GM23338 (cell line): ENCODE measurements around the gene CRACDL. TPM values are rescaled to one million over a fixed set of nuclear protein-coding genes. Genes with fewer than 3 reads are reported as not detected.

Experiments used
- ATAC-seq: fragments of 200-7000 bp; cut with Tn5 transposase; 3 replicates; pipeline ENCODE4 v1.9.1; 2020
- DNase-seq: peaks from one replicate; pipeline ENCODE4 v3.0.0-alpha.2; 2015; ENCODE audit warnings: low spot score
- H2AFZ ChIP-seq: fragments of 200-600 bp; sonication (generic); 2 replicates; pipeline ENCODE4 v1.8.0; 2016; ENCODE audit warnings: antibody characterized with exemption, mild to moderate bottlenecking, moderate library complexity
- H3F3A ChIP-seq: fragments of 200-600 bp; sonication (generic); replicated peaks from 2 replicates; pipeline ENCODE4 v1.8.0; 2017; ENCODE audit warnings: antibody characterized with exemption, mixed run types, low read depth
- H3K27ac ChIP-seq: fragments of 200-600 bp; sonication (generic); 2 replicates; pipeline ENCODE4 v1.6.1; 2016; ENCODE audit warnings: low read depth
- H3K27me3 ChIP-seq: fragments of 200-600 bp; sonication (generic); 2 replicates; pipeline ENCODE4 v1.8.0; 2016; ENCODE audit warnings: mild to moderate bottlenecking, mixed run types, moderate library complexity; ENCODE audit not compliant: insufficient read depth
- H3K36me3 ChIP-seq: fragments of 200-600 bp; sonication (generic); 2 replicates; pipeline ENCODE4 v1.8.0; 2016; ENCODE audit warnings: mild to moderate bottlenecking; ENCODE audit not compliant: insufficient read depth
- H3K4me1 ChIP-seq: fragments of 200-600 bp; sonication (generic); 2 replicates; pipeline ENCODE4 v1.8.0; 2016; ENCODE audit warnings: mild to moderate bottlenecking, moderate library complexity; ENCODE audit not compliant: insufficient read depth
- H3K4me2 ChIP-seq: fragments of 200-600 bp; sonication (generic); 2 replicates; pipeline ENCODE4 v1.7.1; 2017; ENCODE audit warnings: mixed run types
- H3K4me3 ChIP-seq: fragments of 200-600 bp; sonication (generic); 2 replicates; pipeline ENCODE4 v1.6.1; 2016; ENCODE audit warnings: mixed run types
- H3K79me2 ChIP-seq: fragments of 200-600 bp; sonication (generic); replicated peaks from 2 replicates; pipeline ENCODE4 v1.8.0; 2017; ENCODE audit warnings: mild to moderate bottlenecking; ENCODE audit not compliant: insufficient read depth
- H3K9me2 ChIP-seq: fragments of 200-600 bp; sonication (generic); 2 replicates; pipeline ENCODE4 v1.8.0; 2017; ENCODE audit not compliant: insufficient read depth
- H4K20me1 ChIP-seq: fragments of 200-600 bp; sonication (generic); replicated peaks from 2 replicates; pipeline ENCODE4 v1.8.0; 2017; ENCODE audit warnings: mild to moderate bottlenecking; ENCODE audit not compliant: insufficient read depth
- H3K27ac Mint-ChIP-seq: 2 replicates; pipeline ENCODE4 v1.8.0; 2020; ENCODE audit warnings: inconsistent platforms, mild to moderate bottlenecking, moderate library complexity, mixed read lengths
- H3K27me3 Mint-ChIP-seq: 3 replicates; pipeline ENCODE4 v1.8.0; 2022; ENCODE audit warnings: low read depth, mild to moderate bottlenecking, moderate library complexity, mixed read lengths, inconsistent platforms; ENCODE audit not compliant: insufficient read depth, poor library complexity
- H3K36me3 Mint-ChIP-seq: 3 replicates; pipeline ENCODE4 v1.8.0; 2021; ENCODE audit warnings: low read depth, mild to moderate bottlenecking, inconsistent platforms, moderate library complexity, mixed read lengths
- H3K4me1 Mint-ChIP-seq: 3 replicates; pipeline ENCODE4 v1.8.0; 2020; ENCODE audit warnings: mild to moderate bottlenecking, inconsistent platforms, mixed read lengths
- H3K4me3 Mint-ChIP-seq: 3 replicates; pipeline ENCODE4 v1.8.0; 2021; ENCODE audit warnings: moderate library complexity, mild to moderate bottlenecking, inconsistent platforms, mixed read lengths
- H3K9me3 Mint-ChIP-seq: 3 replicates; pipeline ENCODE4 v1.8.0; 2020; ENCODE audit warnings: moderate library complexity, mild to moderate bottlenecking, inconsistent platforms, mixed read lengths
- CREB1 ChIP-seq: fragments of 250-450 bp; sonication (Bioruptor Pico); IDR thresholded peaks from 2 replicates; pipeline ENCODE4 v1.5.0; 2020; ENCODE audit warnings: low read depth, mild to moderate bottlenecking, moderate library complexity
- CTCF ChIP-seq, 2 experiments: fragments of 200-600 bp in 1 of 2; sonication (generic) in 1 of 2; conservative IDR thresholded peaks; 2 replicates each; pipeline versions ENCODE4 v1.5.1 to v1.6.1; 2016 to 2017; ENCODE audit warnings: antibody characterized with exemption in 2 of 2, low read depth in 2 of 2, mild to moderate bottlenecking in 2 of 2, moderate library complexity in 1 of 2
- EZH2 ChIP-seq: fragments of 200-600 bp; sonication (generic); IDR thresholded peaks from one replicate; pipeline ENCODE4 v1.8.0; 2017; ENCODE audit warnings: antibody characterized with exemption, mild to moderate bottlenecking, low read depth; ENCODE audit not compliant: unreplicated experiment
- EZH2phosphoT487 ChIP-seq: fragments of 200-600 bp; sonication (generic); IDR thresholded peaks from one replicate; pipeline ENCODE4 v1.8.1; 2018; ENCODE audit warnings: antibody characterized with exemption; ENCODE audit not compliant: unreplicated experiment
- JUNB ChIP-seq: IDR thresholded peaks from one replicate; pipeline ENCODE4 v1.6.1; 2016; ENCODE audit warnings: antibody characterized with exemption; ENCODE audit not compliant: unreplicated experiment
- NANOG ChIP-seq: IDR thresholded peaks from 2 replicates; pipeline ENCODE4 v1.6.1; 2016; ENCODE audit warnings: antibody characterized with exemption, borderline replicate concordance
- POLR2AphosphoS5 ChIP-seq: IDR thresholded peaks from 2 replicates; pipeline ENCODE4 v1.6.1; 2016; ENCODE audit warnings: antibody characterized with exemption, low read depth
- STAT1 ChIP-seq: IDR thresholded peaks from one replicate; pipeline ENCODE4 v1.6.1; 2016; ENCODE audit warnings: antibody characterized with exemption; ENCODE audit not compliant: unreplicated experiment
- ZNF114 ChIP-seq: fragments of 250-450 bp; sonication (Bioruptor Pico); IDR thresholded peaks from 2 replicates; pipeline ENCODE4 v1.5.0; 2020; ENCODE audit warnings: mild to moderate bottlenecking, moderate library complexity
- ZNF331 ChIP-seq: fragments of 250-450 bp; sonication (Bioruptor Pico); IDR thresholded peaks from 2 replicates; pipeline ENCODE4 v1.5.0; 2020; ENCODE audit warnings: low read depth, mild to moderate bottlenecking, moderate library complexity
- ZNF462 ChIP-seq: fragments of 250-450 bp; sonication (Bioruptor Pico); IDR thresholded peaks from 2 replicates; pipeline ENCODE4 v1.5.0; 2020; ENCODE audit warnings: mild to moderate bottlenecking, moderate library complexity
- polyA plus RNA-seq: library from polyadenylated mRNA; unstranded; fragments of >200 nt; fragmentation: Nextera tagmentation; extraction: Ambion mirVana; gene quantifications from 2 replicates; pipeline ENCODE4 v1.2.1, GENCODE V29; 2016
- total RNA-seq: library from RNA; depleted of rRNA; stranded (reverse); fragments of >200 nt; shearing (Covaris generic); gene quantifications from 2 replicates; pipeline ENCODE4 v1.2.3, GENCODE V29; 2014
- TF ChIP-seq, protein P1 (sequence below): IDR thresholded peaks from 2 replicates; pipeline ENCODE4 v1.6.1; 2016; ENCODE audit warnings: antibody characterized with exemption
- TF ChIP-seq, protein P2 (sequence below): IDR thresholded peaks from one replicate; pipeline ENCODE4 v1.6.1; 2018; ENCODE audit warnings: antibody characterized with exemption; ENCODE audit not compliant: unreplicated experiment

CRACDL gene
- total and polyA plus RNA-seq, 2 experiments from 2014 or later: 0.14 to 0.16 TPM

DNA sequence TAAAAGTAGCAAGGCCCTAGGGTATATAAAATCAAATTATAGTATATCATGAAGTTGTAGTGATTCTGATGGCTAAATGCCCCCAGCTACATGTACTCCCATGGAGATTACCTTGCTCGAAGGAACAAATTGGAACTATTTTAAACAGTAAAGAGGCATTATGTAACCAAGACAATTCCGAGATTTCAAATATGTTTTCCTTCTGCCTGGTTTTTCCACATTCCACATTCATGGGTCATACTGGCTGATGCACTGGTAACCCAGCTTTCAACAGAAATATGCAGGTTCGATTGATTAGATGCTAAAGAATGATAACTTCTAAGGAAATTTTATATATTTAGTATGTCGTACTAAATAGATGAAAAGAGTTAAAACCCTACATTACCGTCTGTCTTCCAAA, 142.8 kb downstream of the CRACDL start:
- no peaks in the 10 kb centered on the region for H3K4me1 Mint-ChIP-seq
- H3K36me3 ChIP-seq: no peaks in the 10 kb centered on the region
- H3K27ac Mint-ChIP-seq: no peak overlapping the region
- H3K27ac ChIP-seq: no peak overlapping the region
- H3F3A ChIP-seq: no peaks in the 10 kb centered on the region
- no peak overlapping the region for H3K4me2 ChIP-seq
- no peaks in the 10 kb centered on the region for H3K36me3 Mint-ChIP-seq
- TF ChIP-seq NANOG (no peak), STAT1 (no peak), ZNF114 (no peak), EZH2 (no peak), CTCF (conservative IDR thresholded peaks at IDR 0.05; ENCODE audit: low read depth in 2 of 2) (no peak), CREB1 (CRISPR knock-in tag) (no peak), JUNB (no peak), POLR2AphosphoS5 (no peak), EZH2phosphoT487 (no peak), ZNF462 (CRISPR knock-in tag) (no peak), ZNF331 (CRISPR knock-in tag) (no peak)
- TF ChIP-seq, protein P1, sequence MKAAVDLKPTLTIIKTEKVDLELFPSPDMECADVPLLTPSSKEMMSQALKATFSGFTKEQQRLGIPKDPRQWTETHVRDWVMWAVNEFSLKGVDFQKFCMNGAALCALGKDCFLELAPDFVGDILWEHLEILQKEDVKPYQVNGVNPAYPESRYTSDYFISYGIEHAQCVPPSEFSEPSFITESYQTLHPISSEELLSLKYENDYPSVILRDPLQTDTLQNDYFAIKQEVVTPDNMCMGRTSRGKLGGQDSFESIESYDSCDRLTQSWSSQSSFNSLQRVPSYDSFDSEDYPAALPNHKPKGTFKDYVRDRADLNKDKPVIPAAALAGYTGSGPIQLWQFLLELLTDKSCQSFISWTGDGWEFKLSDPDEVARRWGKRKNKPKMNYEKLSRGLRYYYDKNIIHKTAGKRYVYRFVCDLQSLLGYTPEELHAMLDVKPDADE: no peak
- TF ChIP-seq, protein P2, sequence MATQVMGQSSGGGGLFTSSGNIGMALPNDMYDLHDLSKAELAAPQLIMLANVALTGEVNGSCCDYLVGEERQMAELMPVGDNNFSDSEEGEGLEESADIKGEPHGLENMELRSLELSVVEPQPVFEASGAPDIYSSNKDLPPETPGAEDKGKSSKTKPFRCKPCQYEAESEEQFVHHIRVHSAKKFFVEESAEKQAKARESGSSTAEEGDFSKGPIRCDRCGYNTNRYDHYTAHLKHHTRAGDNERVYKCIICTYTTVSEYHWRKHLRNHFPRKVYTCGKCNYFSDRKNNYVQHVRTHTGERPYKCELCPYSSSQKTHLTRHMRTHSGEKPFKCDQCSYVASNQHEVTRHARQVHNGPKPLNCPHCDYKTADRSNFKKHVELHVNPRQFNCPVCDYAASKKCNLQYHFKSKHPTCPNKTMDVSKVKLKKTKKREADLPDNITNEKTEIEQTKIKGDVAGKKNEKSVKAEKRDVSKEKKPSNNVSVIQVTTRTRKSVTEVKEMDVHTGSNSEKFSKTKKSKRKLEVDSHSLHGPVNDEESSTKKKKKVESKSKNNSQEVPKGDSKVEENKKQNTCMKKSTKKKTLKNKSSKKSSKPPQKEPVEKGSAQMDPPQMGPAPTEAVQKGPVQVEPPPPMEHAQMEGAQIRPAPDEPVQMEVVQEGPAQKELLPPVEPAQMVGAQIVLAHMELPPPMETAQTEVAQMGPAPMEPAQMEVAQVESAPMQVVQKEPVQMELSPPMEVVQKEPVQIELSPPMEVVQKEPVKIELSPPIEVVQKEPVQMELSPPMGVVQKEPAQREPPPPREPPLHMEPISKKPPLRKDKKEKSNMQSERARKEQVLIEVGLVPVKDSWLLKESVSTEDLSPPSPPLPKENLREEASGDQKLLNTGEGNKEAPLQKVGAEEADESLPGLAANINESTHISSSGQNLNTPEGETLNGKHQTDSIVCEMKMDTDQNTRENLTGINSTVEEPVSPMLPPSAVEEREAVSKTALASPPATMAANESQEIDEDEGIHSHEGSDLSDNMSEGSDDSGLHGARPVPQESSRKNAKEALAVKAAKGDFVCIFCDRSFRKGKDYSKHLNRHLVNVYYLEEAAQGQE: no peak
- H2AFZ ChIP-seq: no peak overlapping the region
- no peak for DNase-seq
- no peaks in the 10 kb centered on the region for H3K4me1 ChIP-seq
- no peak for ATAC-seq
- H3K4me3 ChIP-seq: no peak overlapping the region
- no peaks in the 10 kb centered on the region for H3K27me3 ChIP-seq
- H3K27me3 Mint-ChIP-seq: peaks cover 2% of the 10 kb centered on the region
- no peaks in the 10 kb centered on the region for H3K79me2 ChIP-seq
- H3K4me3 Mint-ChIP-seq: no peak overlapping the region
- H3K9me3 Mint-ChIP-seq: no peaks in the 10 kb centered on the region
- H3K9me2 ChIP-seq: no peaks in the 10 kb centered on the region
- H4K20me1 ChIP-seq: no peaks in the 10 kb centered on the region
